GM19023 (cell line): Measurements from ENCODE around the gene SRRM3.
A peak's percentile ranks its signal among the peaks of the same experiment; 100 is the strongest.
"Not testable (repeated sequence)": the region's sequence is repeated elsewhere in the genome, so short reads cannot be mapped to it uniquely, and the experiment has no call there.

Source experiments
- ATAC-seq: cut with Tn5 transposase; IDR thresholded peaks from one replicate; pipeline ENCODE4 v1.9.1; 2021; ENCODE audit warnings: mild to moderate bottlenecking, moderate library complexity; ENCODE audit not compliant: unreplicated experiment

The SRRM3 gene

DNA sequence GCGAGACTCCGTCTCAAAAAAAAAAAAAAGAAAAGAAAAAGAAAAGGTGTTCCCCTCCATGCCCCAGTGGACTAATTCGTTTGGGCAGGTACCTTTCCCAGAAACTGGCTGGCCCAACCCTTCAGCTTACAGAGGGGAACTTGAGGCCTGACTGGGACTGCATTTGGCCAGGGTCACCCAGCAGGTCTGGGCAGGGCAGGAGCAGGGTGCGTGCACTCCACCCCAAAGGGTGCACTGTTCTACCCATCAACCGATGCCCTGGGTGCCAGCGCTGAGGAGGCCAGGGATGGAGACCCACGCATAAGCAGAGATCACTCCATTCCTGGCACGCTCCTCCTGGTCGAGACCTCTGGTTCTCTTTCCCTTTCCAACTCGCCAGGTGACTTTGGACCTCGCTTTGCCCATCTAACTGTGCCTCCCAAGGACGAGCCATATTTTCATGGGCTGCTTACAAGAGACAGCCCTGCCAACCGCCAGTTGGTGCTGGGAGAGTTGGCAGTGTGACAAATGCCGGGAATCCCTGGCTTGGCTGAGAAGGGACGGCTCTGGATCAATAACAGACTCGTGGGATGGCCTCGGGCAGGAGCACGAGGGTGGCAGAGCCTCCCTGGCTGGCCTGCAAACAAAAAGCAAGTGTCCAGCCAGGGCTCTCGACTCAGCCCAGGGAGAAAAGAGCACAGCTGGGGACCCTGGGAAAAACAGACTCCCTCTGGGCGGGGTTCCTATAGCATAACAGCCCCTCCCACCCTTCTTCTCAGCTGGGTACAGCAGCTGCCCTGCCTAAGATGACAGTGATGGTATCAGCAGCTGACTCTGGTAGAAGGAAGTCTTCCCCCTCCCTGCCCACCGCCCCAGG, 108.6 kb downstream of the SRRM3 start:
- ATAC-seq: no peak

DNA sequence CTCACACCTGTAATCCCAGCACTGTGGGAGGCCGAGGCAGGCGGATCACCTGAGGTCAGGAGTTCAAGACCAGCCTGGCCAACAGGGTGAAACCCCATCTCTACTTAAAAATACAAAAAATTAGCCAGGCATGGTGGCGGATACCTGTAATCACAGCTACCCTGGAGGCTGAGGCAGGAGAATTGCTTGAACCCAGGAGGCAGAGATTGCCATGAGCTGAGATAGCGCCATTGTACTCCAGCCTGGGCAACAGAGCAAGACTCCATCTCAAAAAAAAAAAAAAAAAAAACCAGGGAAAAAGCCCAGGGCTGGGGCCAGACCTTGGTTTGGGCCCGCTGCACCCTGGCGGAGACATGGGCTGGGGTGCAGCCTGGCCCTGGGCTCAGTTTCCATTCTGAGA, 110.1 kb downstream of the SRRM3 start:
- ATAC-seq: not testable (repeated sequence)

DNA sequence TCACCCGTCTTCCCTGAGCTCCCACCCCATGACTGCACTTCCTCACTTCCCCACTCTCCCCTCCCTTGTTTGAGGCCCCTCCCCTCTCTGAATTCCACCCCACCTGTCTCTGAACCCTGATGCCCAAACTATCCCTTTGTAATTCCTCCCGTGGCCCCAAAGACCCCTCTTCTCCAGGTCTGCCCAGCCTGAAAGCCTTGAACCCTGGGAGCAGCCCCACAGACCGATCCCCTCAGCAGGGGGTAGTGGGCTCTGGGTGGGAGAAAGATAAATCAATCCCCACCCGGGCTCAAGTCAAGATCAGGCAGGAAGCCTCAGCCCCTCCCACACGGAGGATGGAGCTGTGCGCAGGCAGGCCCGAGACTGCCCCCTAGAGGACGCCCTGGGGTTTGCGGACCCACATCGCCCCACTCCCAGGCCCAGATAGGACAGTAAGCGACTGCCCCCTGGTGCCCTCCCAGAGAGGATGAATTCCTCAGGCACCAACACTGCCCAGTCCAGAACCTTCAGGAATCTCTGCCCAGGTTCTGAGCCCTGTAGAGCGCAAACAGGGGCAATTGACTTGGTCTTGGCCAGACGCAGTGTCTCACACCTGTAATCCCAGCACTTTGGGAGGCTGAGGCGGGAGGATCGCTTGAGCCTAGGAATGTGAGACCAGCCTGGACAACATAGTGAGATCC, 112.5 kb downstream of the SRRM3 start:
- peak; percentile 28 for ATAC-seq

DNA sequence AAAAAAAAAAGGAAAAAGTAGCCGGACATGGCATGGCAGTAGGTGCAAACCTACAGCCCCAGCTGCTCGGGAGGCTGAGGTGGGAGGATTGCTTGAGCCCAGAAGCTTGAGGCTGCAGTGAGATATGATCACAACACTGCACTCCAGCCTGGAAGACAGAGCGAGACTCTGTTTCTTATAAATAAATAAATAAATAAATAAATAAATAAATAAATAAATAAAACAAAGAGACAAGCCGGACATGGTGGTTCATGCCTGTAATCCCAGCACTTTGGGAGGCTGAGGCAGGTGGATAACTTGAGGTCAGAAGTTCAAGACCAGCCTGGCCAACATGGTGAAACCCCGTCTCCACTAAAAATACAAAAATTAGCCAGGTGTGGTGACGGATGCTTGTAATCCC, 113.0 kb downstream of the SRRM3 start:
- not testable (repeated sequence) for ATAC-seq

DNA sequence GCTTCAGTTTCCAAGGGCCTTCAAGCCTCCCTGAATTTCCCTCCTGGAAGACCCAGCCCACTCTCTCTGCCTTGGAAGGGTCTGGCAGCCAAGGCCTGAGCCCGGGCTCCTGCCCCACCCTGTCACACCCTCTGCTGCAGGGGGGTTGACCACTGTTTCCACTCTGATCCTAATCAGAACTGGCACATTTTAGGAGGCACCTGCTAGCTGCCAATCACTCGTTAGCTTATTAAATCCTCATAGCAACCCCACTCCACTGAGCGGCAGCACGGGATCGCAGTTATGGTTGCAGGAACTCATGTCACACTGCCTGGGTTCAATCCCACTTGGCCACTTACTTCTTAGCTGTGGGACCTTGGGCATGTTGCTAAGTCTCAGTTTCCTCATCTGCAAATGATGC, 113.7 kb downstream of the SRRM3 start:
- ATAC-seq: no peak

DNA sequence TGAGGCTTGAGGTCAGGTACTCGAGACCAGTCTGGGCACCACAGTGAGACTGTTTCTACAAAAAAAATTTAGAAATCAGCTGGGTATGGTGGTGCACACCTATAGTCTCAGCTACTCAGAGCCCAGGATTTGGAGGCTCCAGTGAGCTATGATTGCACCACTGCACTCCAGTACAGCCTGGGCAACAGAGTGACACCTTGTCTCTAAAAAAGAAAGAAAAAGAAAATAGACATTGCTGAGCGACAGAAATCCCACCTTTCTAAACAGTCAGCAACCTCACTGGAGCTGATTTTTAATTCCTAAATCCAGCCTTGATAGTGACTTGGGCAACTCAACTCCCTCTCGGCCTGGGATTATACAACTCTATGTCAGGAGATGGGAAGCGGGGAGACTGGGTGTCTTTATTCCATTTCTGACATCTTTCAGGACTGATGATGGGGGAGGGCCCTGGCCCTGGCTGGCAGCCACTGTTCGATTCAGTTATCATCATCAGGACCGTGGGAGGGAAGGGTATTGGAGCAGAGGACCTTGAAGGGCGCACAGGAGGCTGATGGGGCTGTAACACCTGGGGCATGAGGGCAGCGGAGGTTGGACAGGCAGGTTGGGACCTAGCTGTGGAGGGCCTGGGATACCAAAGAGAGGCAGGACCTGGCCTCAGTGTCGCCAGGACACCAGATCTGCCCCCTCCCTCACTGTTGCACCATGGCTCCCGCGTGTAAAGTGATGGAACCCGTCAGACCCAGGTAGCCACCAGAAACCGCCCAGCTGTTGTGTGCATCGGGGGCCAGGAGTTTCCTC, 115.5 kb downstream of the SRRM3 start:
- ATAC-seq: no peak

DNA sequence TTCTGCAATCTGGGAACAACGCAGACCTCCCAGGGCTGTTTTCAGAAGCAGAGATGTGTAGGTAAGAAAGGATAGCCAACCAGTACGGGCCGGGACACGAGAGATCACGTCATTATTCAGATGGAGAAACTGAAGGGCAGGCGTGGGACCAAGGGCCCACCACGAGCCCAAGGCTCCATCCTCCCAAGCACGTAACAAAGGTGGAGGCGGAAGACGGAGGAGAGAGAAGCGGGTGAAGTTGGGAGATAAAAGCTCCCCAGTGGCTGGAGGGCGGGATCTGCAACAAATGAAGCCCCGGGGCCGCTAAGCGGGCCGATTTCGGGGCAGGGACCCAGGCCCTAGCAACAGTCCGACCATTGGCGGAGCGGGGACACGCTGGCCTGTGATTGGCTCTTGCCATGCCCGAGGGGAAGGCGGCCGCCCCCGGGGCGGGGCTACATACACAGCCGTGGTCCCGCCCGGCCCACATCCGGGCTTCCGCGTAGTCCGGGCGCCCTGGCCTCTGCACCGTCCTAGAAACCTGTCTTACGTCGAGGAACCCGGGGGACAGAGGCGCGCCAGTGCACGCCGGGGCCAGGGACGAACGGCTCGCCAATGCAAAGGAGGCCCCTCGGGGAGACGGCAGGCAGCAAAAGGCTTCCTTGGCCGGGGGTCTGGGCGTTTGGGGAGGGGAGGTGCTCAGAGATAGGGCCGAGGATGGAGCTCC, 116.2 kb downstream of the SRRM3 start:
- peak; percentile 88 for ATAC-seq

DNA sequence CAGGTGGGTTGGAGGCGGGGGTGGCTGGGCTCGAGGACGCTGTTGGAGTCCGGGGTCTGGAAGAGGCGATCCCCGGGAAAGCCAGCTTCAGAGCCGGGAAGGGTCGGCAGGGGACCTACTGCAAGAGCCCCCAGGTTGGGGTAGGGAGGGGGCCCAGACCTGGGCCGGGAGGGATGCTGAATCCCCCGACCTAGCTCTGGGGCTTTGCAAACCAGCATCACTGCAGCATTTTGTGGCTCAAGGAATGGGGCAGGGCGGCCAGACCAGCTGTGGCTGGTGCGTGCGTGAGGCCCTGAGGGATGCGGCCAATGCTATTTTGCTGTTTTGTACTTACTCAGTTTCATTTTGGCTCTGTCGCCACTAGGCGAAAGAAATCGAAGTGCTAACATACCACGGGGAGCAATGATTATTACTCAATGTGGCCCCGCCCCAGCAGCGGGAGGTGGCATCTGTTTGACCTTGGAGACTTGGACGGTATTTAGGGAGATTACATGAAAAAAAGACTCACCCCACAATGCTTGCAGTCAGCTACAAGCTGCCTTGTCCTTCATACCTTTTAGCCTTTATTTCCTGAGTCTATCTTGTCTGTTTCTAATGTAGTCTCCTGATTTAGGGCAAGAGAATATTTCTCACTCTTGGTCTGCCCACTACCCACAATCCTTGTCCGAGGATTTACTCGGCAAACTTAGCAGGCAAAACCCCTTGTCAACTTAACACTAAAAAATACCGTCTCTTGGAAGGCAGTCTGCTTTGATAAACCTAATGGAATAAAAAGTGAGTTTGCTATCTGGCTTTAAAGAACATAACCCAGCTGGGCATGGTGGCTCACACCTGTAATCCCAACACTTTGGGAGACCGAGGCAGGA, 117.0 kb downstream of the SRRM3 start:
- peak; percentile 50 for ATAC-seq

DNA sequence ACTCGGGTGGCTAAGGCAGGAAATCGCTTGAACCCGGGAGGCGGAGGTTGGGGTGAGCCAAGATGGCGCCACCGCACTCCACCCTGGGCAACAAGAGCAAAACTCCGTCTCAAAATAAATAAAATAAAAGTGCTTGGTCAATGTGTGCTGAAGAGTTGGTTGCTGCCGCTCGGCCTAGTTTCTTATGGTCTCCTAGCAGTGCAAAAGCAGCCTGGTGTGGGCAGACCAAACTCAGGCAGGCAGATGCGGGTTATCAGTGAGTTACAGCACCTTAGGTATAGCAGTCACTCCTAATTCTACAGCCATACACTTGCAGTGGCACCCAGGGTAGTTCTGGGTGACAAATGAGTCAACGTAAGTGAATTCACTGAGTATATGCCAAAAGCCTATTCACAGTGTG, 123.4 kb downstream of the SRRM3 start:
- no peak for ATAC-seq

DNA sequence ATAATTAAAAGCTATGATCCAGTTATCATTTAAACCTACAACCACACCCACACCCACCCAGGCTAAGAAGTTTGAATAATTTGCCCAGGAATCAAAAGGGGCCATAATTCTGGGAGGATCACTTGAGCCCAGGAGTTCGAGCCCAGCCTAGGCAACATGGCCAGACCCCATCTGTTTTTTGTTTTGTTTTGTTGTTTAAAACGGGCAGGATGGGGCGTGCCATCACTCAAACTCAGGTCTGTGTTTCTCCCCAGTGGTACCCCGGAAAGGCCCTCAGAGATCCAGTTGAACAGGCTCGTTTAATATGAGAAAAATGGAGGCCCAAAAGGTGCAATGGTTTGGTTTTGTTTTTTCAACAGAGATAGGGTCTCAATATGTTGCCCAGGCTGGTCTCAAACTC, 124.1 kb downstream of the SRRM3 start:
- no peak for ATAC-seq

DNA sequence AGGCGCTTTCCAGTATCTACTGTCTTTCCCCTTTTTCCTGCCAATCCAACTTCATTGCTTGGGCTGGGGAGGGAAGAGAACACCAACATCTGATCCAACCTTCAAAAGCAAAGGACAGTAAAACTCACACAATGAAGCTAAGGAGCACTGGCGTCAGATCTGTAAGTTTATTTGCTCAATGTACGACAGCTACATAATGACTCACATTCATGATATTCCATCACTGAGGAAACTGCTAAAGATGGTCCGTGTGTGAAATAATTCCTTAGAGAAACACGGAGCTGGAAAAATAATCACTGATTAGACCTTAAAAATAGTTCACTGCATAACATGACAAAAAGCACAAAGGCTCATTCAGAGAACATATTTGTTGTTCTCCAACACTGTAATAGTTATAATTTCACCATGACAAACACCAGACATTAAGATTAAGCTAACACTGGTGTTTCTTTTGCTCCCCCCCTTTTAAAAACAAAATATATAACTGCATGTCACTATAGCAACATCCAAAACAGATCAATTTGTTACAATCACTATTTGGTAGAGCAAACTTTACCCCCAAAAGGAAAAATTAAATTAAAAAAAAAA, 125.0 kb downstream of the SRRM3 start:
- no peak for ATAC-seq

DNA sequence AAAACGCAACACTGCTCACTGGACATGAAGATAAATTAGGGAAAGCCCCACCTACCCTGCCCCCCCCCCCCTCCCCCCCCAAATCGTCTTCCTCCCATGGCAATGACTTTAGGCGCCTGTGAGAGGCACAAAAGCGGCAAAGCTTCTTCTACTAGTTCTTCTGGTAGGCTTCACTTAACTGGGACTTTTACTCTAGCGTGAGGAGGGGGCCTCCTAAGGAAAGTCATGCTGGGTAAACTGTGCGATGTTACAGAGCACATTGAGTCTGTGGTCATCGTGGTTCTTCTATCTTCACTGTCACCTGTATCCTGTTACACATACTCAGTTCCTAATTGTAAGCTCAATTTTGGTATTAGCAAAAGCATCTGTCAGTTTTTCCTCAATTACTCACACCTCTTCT, 125.9 kb downstream of the SRRM3 start:
- no peak for ATAC-seq

DNA sequence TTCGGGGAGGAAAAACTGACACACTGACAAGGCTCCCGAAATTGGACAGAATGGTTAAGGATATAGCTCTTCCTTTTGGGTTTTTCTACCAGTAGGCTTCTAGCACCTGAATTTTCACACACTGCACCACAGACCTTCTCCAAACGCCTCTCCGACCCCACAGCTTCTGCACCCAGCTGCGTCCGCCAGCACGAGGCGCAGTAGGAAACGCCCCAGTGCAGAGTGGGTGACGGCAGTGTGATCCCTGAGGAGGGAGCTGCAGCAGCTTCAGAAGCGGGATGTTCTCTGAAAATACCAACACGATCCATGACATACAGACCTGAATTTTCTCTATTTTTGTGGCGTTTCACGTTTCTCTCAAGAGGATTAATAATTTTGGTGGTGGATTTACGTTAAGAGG, 126.7 kb downstream of the SRRM3 start:
- ATAC-seq: no peak

DNA sequence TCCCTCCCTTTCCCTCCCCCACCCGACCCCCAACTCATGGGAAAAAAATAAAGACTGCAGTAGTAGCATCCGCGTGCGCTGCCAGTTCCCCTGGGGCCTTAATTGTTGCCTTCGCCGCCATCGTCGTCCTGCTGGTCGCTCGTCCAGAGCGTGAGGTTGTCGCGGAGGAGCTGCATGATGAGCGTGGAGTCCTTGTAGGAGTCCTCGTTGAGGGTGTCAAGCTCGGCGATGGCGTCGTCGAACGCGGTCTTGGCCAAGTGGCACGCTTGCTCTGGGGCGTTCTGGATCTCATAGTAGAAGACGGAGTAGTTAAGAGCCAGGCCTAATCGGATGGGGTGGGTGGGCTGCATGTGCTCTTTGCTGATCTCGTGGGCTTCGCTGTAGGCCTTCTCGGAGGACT, 127.8 kb downstream of the SRRM3 start:
- no peak for ATAC-seq

DNA sequence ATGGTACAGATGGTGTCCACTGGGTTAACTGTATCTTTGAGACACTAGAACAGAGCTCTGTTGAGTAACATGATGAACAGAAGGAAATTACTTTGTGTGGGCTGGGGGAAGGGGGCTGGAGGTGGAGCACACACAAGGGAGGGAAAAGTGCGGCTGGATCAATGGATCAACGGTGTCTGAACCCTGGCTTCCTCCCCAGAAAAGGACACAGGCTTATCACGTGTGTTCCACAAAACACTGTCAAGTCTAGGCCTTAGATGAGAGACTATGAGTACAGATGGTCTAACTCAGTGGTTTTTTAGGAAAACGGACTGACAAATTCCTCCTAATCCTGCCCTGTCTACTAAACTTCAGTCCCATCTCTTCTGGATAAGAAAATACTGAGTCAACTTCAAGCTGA, 128.6 kb downstream of the SRRM3 start:
- no peak for ATAC-seq

DNA sequence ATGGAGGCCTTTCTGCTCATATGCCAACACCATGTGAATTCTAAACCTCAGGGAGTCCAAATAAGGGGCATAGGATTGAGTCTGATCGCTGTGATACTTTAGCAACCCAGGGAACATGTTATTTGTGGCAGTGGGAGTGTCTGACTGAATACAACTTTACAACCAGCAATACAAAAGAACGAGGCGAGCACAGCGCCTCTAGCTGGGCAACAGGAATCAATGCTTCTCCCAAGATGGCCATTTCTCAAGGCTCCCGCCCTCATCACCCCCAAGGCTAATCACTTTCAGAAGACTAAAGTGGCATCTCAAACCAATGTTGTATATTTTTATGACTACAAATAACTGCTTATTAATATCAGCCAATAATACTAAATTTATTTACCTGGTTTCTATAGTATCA, 129.0 kb downstream of the SRRM3 start:
- no peak for ATAC-seq

DNA sequence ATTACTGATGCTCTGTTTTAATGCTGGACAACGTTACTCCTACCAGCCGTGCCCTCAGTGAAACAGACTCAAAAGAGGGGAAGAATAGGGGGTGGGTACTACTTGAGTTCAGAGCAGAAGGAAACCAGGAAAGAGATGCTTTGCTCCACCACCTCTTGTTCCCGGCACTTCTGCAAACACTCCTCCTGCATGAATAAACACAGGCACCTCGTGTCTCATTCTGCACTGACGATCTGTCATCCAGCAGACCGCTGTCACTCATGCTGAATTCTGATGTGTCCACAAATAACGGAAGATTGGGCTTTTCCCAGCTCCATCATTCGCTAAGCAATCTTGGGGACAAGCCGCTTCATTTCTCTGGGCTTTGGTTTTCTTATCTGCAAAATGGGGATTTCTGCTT, 130.4 kb downstream of the SRRM3 start:
- ATAC-seq: no peak

DNA sequence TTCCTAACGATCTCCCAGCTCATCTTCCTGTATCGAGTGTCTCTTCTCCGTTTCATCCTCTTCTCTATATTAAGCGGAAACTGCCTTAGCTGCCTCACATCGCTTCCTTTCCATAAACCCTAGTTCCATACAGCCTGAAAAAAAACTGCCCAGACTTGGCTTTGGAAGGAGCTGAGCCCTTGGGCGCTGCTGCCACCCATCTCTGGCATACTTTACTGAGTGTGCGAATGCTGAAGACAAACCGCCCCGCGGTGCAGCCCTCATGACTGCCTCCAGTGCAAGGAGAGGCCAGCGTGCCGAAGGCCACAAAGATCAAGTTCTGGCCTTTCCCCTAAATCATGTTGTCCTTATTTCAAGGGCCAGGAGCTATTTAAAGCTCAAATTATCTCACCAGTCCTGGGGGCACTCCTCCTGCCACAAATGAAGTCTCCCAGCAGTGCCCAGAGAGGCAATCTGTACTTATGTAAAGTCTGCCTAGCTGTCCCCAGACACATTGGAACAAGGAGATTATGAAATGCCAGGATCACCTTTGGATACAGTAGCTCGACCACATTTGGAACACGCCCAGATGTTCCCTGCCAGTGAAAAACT, 131.9 kb downstream of the SRRM3 start:
- no peak for ATAC-seq

DNA sequence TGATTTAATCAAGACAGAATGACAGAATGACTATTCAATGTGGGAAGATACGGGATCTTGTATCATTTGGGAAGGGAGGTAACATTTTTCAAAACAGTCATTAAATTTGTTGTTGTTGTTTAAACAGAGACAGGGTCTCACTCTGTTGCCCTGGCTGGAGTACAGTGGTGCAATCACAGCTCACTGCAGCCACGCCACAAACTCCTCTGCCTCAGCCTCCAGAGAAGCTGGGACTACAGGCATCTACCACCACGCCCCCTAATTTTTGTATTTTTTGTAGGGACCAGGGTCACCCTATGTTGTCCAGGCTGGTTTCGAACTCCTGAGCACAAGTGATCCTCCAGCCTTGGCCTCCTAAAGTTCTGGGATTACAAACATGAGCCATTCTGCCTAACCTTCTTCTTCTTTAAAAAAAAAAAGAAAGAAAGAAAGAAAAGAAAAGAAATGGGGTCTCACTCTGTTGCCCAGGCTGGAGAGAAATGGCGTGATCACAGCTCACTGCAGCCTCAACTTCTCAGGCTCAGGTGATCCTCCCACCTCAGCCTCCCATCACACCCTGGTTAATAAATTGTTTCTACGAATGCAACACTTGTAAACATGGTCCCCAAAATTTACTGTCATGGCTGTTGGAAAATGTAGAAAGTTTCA, 132.7 kb downstream of the SRRM3 start:
- no peak for ATAC-seq
